Epidermal melanocyte (primary cell): ENCODE results near the gene PLEKHJ1.

Experiments used
- DNase-seq: peaks from one replicate; pipeline ENCODE4 v3.0.0; 2011; ENCODE audit warnings: low spot score; ENCODE audit not compliant: insufficient read length

Gene PLEKHJ1

GRCh38 chr19:2269244-2270156 is 33.4 kb upstream of the PLEKHJ1 start:
- peak; percentile 100 for DNase-seq

GRCh38 chr19:2268861-2269243 is 32.7 kb upstream of the PLEKHJ1 start:
- no peak for DNase-seq

- DNase-seq: no peak
These were observed 32.3 kb upstream of the PLEKHJ1 start for GRCh38 chr19:2268480-2268830.

GRCh38 chr19:2266183-2266993 is 30.3 kb upstream of the PLEKHJ1 start:
- no peak for DNase-seq

GRCh38 chr19:2261438-2262172 is 25.5 kb upstream of the PLEKHJ1 start:
- no peak for DNase-seq

- no peak for DNase-seq
These were observed 24.2 kb upstream of the PLEKHJ1 start for GRCh38 chr19:2260341-2260805.

- no peak for DNase-seq
These were observed 23.2 kb upstream of the PLEKHJ1 start for GRCh38 chr19:2259336-2259735.

GRCh38 chr19:2255982-2256685 is 20.0 kb upstream of the PLEKHJ1 start, which contains the start of gene JSRP1:
JSRP1 (minus strand) TSS chr19:2256417; CDS start chr19:2255314, 1,103 bp downstream.
- no peak for DNase-seq

- DNase-seq: no peak
These were observed 19.1 kb upstream of the PLEKHJ1 start for GRCh38 chr19:2255112-2255845.

GRCh38 chr19:2254064-2254872 is 18.1 kb upstream of the PLEKHJ1 start:
- no peak for DNase-seq

- no peak for DNase-seq
These were observed 17.3 kb upstream of the PLEKHJ1 start for GRCh38 chr19:2253106-2254063.

GRCh38 chr19:2252797-2253105 is 16.6 kb upstream of the PLEKHJ1 start:
- no peak for DNase-seq

- no peak for DNase-seq
These were observed 16.1 kb upstream of the PLEKHJ1 start for GRCh38 chr19:2252055-2252796.

GRCh38 chr19:2251106-2252054 is 15.3 kb upstream of the PLEKHJ1 start:
- no peak for DNase-seq

GRCh38 chr19:2250766-2251105 is 14.6 kb upstream of the PLEKHJ1 start:
- DNase-seq: no peak

- no peak for DNase-seq
These were observed 14.0 kb upstream of the PLEKHJ1 start for GRCh38 chr19:2249880-2250765.
